Measurements from ENCODE around the gene PUS1.
"Not testable (repeated sequence)": the region's sequence is repeated elsewhere in the genome, so short reads cannot be mapped to it uniquely, and the experiment has no call there.

Gene PUS1

DNA sequence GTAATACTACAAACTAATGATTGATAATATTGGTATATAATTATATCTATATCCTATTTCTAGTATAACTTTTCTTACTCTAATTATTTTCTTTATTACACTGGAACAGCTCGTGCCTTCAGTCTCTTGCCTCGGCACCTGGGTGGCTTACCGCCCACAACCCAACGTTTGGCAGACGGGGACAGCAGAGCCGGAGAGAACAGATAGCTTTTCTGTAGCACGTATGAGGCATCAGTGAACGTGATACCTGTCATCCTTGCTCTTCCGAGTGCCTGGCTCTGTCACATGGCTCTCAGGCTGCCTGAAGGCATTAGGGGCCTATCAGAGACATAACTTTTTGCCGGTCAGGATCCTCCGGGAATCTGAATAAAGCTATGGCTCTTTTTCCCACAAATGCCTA is 5.5 kb downstream of the PUS1 start:
- DNase-seq (ENCODE audit: low read depth in 2 of 2): no peak

DNA sequence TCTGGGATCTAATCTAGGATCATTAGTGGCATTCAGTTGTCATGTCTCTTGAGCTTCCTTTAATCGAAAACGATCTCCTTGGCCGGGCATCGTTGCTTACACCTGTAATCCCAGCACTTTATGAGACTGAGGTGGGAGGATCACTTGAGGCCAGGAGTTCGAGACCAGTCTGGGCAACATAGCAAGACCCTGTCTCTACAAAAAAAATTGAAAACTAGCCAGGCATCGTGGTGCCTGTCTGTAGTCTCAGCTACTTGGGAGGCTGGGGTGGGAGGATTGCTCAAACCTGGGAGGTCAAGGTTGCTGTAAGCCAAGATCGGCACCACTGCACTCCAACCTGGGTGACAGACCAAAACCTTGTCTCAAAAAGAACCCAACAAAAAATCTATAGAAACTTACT is 9.0 kb downstream of the PUS1 start:
- no peak for DNase-seq (ENCODE audit: low read depth in 2 of 2)

GRCh38 chr12:131939007-131939406 is 9.9 kb downstream of the PUS1 start:
- DNase-seq (ENCODE audit: low read depth in 2 of 2): no peak

DNA sequence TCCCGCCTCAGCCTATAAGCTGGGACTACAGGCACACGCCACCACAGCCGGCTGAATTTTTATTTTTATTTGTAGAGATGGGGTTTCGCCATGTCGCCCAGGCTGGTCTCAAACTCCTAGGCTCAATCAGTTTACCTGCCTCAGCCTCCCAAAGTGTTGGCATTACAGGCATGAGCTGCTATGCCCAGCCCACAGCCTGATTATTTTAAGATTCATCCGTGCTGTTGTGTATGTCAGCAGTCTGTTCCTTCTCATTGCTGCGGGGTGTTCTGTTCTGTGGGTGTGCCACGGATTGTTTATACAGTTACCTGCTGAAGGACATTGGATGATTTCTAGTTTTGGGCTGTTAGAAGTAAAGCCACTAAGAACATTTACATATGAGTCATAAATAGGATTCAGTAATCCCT is 11.1 kb downstream of the PUS1 start:
- DNase-seq (ENCODE audit: low read depth in 2 of 2): no peak

DNA sequence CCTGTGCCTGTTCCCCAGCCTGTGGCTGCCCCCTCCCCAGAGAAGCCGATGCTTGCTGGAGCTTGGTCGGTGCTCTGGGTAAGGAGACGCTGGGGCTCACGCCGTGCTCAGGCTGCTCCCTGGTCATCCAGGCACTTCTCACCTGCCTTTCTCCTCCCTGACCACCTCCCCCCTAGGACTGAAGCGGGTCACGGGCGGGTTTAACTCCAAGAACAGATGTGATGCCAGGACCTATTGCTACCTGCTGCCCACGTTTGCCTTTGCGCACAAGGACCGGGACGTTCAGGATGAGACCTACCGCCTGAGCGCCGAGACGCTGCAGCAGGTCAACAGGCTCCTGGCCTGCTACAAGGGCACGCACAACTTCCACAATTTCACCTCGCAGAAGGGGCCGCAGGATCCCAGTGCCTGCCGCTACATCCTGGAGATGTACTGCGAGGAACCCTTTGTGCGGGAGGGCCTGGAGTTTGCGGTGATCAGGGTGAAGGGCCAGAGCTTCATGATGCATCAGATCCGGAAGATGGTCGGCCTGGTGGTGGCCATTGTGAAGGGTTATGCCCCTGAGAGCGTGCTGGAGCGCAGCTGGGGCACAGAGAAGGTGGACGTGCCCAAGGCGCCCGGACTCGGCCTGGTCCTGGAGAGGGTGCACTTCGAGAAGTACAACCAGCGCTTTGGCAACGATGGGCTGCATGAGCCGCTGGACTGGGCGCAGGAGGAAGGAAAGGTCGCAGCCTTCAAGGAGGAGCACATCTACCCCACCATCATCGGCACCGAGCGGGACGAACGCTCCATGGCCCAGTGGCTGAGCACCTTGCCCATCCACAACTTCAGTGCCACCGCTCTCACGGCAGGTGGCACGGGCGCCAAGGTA is 12.3 kb downstream of the PUS1 start:
- no peak for DNase-seq (ENCODE audit: low read depth in 2 of 2)

GRCh38 chr12:131941987-131942341 is 12.9 kb downstream of the PUS1 start:
- no peak for DNase-seq (ENCODE audit: low read depth in 2 of 2)

DNA sequence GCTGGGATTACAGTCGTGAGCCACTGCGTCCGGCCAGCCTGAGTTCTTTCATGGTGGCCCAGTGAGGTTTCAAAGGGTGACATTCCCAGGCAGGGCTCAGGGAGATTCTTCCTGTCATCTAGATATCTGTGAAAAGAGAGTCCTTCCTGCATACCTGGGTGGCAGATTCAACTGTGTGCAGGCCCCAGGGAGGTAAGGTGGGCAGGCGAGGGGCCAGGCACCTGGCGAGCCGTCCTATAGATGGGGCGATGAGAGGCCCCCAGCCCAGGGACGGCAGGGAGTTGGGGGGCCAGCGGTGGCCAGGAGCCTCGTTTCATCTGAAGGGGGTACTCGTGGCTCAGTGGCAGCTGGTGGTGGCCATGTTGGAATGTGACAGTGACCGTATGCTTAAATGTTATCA is 13.6 kb downstream of the PUS1 start:
- DNase-seq (ENCODE audit: low read depth in 2 of 2): no peak

GRCh38 chr12:131943389-131943788 is 14.3 kb downstream of the PUS1 start:
- DNase-seq (ENCODE audit: low read depth in 2 of 2): no peak

- no peak for DNase-seq (ENCODE audit: low read depth in 2 of 2)
Observed at GRCh38 chr12:131943876-131944275, 14.8 kb downstream of the PUS1 start.

DNA sequence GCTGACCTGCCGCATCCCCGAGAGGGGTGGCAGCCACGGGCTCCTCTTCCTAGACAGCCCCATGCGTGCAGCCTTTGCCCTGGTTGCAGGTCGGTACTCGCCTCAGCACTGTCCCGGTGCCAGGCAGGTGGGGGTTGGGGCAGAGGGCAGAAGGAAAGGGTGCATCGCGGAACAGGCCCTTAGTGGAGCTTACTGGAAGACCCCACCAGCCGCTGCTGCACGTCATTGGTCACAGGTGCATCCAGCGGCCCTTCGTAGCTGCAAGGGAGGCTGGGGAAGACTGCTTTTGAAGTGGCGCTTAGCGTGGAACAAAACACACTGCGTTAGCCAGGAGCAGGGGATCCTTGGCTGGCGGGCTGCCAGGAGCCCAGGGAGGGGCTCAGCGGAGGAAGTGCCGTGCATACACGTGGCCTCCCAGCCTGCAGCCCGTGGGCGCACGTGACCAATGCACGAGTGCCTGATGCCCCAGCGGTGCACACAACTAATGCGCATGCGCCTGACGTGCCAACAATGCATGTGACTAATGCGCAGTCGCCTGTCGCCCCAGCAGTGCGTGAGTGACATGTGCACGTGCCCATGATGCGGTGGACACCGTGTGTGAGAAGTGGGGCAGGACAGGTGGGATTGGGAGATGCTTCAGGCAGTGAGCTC is 15.7 kb downstream of the PUS1 start:
- no peak for DNase-seq (ENCODE audit: low read depth in 2 of 2)

DNA sequence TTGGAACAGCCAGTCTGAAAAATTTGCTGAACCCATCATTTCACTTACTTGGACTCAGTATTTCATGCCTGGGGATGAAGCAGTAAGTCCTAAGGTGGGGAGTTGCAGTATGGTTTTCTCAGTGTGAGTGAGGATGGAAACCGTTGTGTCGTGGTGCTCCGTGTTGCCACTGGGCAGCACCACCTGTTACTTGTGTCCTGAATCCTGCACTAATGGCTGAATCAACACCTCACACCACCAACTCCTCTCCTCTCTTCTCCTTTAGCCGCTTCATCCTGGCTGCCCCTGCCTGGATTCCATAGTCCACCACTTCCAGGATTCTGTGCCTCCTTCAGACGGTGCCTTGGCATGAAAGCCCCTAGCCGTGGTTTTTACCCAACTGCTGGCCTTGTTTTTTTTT is 17.7 kb downstream of the PUS1 start:
- no peak for DNase-seq (ENCODE audit: low read depth in 2 of 2)

DNA sequence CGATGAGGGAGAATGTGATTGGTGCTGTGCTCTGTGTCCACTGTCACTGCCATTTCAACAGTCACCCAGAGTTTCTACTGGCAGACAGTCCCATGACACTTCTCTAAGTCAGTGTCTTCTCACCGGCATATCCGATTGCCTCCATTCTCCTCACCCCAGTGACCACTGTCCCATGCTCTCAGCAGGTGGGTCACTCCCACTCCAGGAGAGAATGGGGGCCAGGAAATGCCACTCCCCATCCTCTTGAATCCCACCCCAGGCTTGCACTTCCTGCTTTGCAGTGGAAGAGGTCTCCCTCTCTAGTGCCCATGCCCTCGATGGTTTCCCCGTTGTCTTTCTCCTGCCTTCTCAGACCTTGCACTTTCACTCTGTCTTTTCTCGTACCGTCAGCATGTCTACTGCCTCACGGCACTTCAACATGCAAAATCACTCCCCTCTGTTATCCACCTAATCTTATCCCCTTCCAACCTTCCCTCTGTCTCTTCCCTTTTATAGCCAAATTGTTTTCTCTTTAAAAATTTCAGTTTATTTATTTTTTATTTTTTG is 18.5 kb downstream of the PUS1 start:
- DNase-seq (ENCODE audit: low read depth in 2 of 2): no peak

GRCh38 chr12:131948166-131948712 is 19.2 kb downstream of the PUS1 start:
- no peak for DNase-seq (ENCODE audit: low read depth in 2 of 2)

DNA sequence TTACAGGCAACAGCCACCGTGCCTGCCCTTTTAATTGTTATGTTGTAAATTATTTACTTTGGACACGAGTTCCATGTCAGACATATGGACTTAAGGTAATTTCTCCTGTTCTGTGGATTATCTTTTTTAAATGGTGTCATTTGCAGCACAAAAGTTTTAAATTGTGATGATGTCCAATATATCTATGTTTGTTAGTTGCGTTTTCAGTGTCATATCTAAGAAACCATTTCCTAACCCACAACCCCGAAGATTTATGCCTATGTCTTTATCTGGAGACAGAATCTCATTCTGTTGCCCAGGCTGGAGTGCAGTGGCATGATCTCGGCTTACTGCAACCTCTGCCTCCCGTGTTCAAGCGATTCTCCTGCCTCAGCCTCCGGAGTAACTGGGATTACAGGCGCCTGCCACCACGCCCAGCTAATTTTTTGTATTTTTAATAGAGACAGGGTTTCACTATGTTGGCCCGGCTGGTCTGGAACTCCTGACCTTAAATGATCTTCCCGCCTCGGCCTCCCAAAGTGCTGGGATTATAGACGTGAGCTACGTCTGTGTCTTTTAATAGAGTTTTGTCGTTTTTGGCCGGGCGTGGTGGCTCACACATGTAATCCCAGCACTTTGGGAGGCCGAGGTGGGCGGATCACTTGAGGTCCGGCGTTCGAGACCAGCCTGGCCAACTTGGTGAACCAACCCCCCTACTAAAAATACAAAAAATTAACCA is 19.8 kb downstream of the PUS1 start:
- not testable (repeated sequence) for DNase-seq (ENCODE audit: low read depth in 2 of 2)

GRCh38 chr12:131949431-131950181 is 20.5 kb downstream of the PUS1 start, which contains the start of gene EP400:
Gene EP400, plus strand, starts transcription at chr12:131949942. Its CDS starts 10,678 bp downstream, at chr12:131960620.
- DNase-seq (ENCODE audit: low read depth in 2 of 2): peak; percentile 93 to 94

DNA sequence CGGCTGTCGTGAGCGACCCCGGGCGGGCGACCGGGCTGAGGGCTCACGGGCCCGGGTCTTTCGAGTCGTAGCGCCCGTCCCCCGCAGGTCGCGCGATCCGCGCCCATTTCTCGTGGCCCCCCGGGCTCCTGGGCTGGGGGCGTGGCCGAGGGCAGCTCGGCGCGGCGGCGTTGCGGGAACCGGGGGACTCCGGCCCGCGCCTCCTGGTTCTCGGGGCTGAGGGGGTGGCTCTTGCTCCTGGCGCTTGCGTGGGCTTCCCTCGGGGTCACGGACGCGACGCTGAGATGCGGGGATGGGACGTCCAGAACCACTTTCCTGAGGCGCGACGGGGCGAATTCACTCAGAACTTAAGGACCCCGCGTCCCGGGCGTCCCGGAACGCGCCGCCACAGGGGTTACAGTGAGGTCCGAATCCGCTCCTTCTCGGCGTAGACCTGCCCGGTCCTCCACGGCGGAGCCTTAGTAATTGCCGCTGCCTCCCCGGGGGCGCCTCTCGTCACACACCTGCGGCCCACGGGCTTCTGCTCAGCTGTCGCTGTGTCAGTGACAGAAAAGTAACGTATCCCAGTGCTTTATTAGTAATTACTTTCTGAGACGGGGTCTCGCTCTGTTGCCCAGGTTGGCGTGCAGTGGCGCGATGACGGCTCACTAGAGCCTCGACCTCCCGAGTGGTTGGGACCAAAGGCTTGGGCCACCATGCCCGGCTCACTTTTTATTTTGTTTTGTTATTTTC is 21.3 kb downstream of the PUS1 start:
- peak in 1 of 2 donors; percentile 13 for DNase-seq (ENCODE audit: low read depth in 2 of 2)

DNA sequence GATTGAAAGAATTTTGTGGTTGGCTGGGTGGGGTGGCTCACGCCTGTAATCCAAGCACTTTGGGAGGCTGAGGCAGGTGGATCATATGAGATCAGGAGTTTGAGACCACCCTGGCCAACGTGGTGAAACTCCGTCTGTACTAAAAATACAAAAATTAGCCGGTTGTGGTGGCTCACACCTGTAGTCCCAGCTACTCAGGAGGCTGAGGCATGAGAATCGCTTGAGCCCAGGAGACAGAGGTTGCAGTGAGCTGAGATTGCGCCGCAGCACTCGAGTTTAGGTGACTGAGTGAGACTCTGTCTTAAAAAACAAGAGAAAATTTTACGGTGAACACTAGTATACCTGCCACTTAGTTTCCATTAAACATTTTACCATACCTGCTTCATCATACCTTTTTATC is 24.7 kb downstream of the PUS1 start:
- DNase-seq (ENCODE audit: low read depth in 2 of 2): not testable (repeated sequence)

- DNase-seq (ENCODE audit: low read depth in 2 of 2): not testable (repeated sequence)
Observed at GRCh38 chr12:131954460-131954859, 25.4 kb downstream of the PUS1 start.

GRCh38 chr12:131959116-131959515 is 30.0 kb downstream of the PUS1 start:
- no peak for DNase-seq (ENCODE audit: low read depth in 2 of 2)
